NCI-H2196 treated with DMSO at 0.1 percent for 48 hours (cell line): ENCODE measurements around the gene ABCD3.

ENCODE experiments used
- DNase-seq: peaks from one replicate; lab custom pipeline; 2025; ENCODE audit not compliant: unreplicated experiment; lab: John Stamatoyannopoulos, UW

The ABCD3 gene

GRCh38 chr1:94526152-94526980 is 108.2 kb downstream of the ABCD3 start:
- DNase-seq, result no peak

GRCh38 chr1:94527447-94528031 is 109.3 kb downstream of the ABCD3 start:
- no peak for DNase-seq

GRCh38 chr1:94528299-94528698 is 110.1 kb downstream of the ABCD3 start:
- DNase-seq, result no peak

- no peak for DNase-seq
These were observed 110.6 kb downstream of the ABCD3 start for GRCh38 chr1:94528826-94529225.

- no peak for DNase-seq
These were observed 111.2 kb downstream of the ABCD3 start for GRCh38 chr1:94529416-94529815.

- no peak for DNase-seq
These were observed 112.2 kb downstream of the ABCD3 start for GRCh38 chr1:94530373-94530878.

- DNase-seq, result no peak
These were observed 113.5 kb downstream of the ABCD3 start for GRCh38 chr1:94531664-94532063.

GRCh38 chr1:94532077-94532476 is 113.9 kb downstream of the ABCD3 start:
- DNase-seq, result no peak

GRCh38 chr1:94535095-94535494 is 116.9 kb downstream of the ABCD3 start:
- DNase-seq, result no peak

- no peak for DNase-seq
These were observed 117.7 kb downstream of the ABCD3 start for GRCh38 chr1:94535879-94536278.

GRCh38 chr1:94537254-94537653 is 119.1 kb downstream of the ABCD3 start:
- DNase-seq, result no peak

- DNase-seq, result no peak
These were observed 120.1 kb downstream of the ABCD3 start for GRCh38 chr1:94538243-94538827.

GRCh38 chr1:94539496-94539895 is 121.3 kb downstream of the ABCD3 start:
- no peak for DNase-seq

GRCh38 chr1:94540440-94541245 is 122.5 kb downstream of the ABCD3 start:
- DNase-seq, result no peak

GRCh38 chr1:94541246-94542087 is 123.3 kb downstream of the ABCD3 start, which contains the start of gene F3:
Gene F3, minus strand, starts transcription at chr1:94541759. Its CDS starts 123 bp downstream, at chr1:94541636.
- no peak for DNase-seq

- no peak for DNase-seq
These were observed 124.1 kb downstream of the ABCD3 start for GRCh38 chr1:94542088-94542870.

- no peak for DNase-seq
These were observed 124.8 kb downstream of the ABCD3 start for GRCh38 chr1:94543001-94543400.

- no peak for DNase-seq
These were observed 125.9 kb downstream of the ABCD3 start for GRCh38 chr1:94543893-94544635.
